Transverse colon (tissue), 3 donors: ENCODE data around the gene PHACTR3.

ENCODE experiments used
- CTCF ChIP-seq, 5 experiments: fragments of 200-600 bp in 3 of 5; fragments of 450-650 bp in 2 of 5; sonication (generic) in 3 of 5; IDR thresholded peaks; 1 replicate in 2 of 5; 2 replicates in 3 of 5; pipeline ENCODE4 v1.5.1; 2016 to 2017; ENCODE audit warnings: antibody characterized with exemption in 5 of 5, inconsistent platforms in 3 of 5, mild to moderate bottlenecking in 2 of 5, moderate library complexity in 1 of 5
- POLR2A ChIP-seq: fragments of 450-650 bp; IDR thresholded peaks from one replicate; pipeline ENCODE4 v1.6.1; 2016; ENCODE audit warnings: antibody characterized with exemption, mild to moderate bottlenecking, moderate library complexity

DNA sequence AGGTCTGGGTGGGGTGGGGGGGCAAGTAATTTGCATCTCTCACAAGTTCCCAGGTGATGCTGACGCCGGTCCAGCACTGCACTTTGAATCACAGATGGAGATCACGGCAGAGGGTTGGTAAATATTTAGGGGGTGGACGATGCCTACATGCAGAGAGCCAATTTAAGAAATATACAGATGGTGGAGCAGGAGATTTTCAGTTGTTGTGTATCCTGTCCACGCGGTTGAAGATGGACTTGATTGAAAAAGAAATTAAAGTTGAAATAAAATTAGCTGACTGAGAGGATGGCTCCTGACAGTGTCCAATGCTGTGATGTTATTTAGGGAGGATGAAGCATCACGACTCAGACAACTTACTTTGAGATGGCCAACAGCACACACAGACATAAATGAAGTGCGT is 74.6 kb downstream of the PHACTR3 start:
- TF ChIP-seq CTCF (IDR thresholded peaks at IDR 0.05): no peak
- no peak for TF ChIP-seq POLR2A
